GM12864 (cell line): ENCODE results near the gene PGAM4.
"Not testable (repeated sequence)": the region's sequence is repeated elsewhere in the genome, so short reads cannot be mapped to it uniquely, and the experiment has no call there.

Source experiments
- DNase-seq: peaks from one replicate; pipeline ENCODE4 v3.0.0-alpha.2; 2011; ENCODE audit warnings: low read depth
- H3K4me3 ChIP-seq: 2 replicates; pipeline ENCODE4 v1.5.1; 2011; ENCODE audit warnings: mild to moderate bottlenecking, low read depth, low read length, control low read depth
- TF ChIP-seq, protein P1 (sequence below): IDR thresholded peaks from 2 replicates; pipeline ENCODE4 v1.5.1; 2011; ENCODE audit warnings: low read depth, mild to moderate bottlenecking, moderate library complexity, low read length, control low read depth, inconsistent platforms; ENCODE audit errors: missing control alignments

The PGAM4 gene

DNA sequence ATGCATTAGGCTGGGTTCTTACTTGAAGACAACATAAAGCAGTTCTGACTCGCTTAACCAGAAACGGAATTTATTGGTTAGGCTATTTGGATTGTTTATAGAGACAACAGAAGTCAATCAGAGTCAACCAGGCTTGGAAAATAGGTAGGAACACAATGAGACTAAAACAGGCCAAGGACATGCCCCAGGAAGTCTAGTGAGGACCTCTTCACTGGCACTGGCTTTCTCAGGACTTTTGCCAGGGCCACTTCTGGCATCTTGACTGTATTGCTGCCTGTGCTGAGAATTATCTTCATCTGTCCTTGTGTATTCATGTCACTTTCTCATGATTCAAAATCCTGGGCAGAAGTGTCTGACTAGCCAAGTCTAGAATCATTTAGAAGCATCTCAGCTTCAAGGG lies 19.6 kb downstream of the PGAM4 start:
- no peak overlapping the region for H3K4me3 ChIP-seq
- TF ChIP-seq, protein P1, sequence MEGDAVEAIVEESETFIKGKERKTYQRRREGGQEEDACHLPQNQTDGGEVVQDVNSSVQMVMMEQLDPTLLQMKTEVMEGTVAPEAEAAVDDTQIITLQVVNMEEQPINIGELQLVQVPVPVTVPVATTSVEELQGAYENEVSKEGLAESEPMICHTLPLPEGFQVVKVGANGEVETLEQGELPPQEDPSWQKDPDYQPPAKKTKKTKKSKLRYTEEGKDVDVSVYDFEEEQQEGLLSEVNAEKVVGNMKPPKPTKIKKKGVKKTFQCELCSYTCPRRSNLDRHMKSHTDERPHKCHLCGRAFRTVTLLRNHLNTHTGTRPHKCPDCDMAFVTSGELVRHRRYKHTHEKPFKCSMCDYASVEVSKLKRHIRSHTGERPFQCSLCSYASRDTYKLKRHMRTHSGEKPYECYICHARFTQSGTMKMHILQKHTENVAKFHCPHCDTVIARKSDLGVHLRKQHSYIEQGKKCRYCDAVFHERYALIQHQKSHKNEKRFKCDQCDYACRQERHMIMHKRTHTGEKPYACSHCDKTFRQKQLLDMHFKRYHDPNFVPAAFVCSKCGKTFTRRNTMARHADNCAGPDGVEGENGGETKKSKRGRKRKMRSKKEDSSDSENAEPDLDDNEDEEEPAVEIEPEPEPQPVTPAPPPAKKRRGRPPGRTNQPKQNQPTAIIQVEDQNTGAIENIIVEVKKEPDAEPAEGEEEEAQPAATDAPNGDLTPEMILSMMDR, result no peak
- DNase-seq, result no peak

DNA sequence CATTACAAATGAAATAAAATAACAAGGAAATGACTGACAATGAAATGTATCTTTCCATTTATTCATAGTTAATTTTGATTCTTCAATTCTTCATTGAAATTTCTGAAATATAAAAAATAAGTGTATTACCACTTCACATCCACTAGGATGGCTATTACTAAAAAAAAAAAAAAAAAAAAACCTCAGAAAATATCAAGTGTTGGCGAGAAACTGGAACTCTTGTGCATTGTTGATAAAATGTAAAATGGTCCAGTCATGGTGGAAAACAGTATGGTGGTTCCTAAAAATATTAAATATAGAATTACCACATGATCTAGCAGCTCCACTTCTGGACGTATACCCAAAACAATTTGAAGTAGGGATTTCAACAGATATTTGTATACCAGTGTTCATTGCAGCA lies 22.9 kb downstream of the PGAM4 start:
- DNase-seq, result no peak
- no peak overlapping the region for H3K4me3 ChIP-seq
- TF ChIP-seq, protein P1, result no peak

DNA sequence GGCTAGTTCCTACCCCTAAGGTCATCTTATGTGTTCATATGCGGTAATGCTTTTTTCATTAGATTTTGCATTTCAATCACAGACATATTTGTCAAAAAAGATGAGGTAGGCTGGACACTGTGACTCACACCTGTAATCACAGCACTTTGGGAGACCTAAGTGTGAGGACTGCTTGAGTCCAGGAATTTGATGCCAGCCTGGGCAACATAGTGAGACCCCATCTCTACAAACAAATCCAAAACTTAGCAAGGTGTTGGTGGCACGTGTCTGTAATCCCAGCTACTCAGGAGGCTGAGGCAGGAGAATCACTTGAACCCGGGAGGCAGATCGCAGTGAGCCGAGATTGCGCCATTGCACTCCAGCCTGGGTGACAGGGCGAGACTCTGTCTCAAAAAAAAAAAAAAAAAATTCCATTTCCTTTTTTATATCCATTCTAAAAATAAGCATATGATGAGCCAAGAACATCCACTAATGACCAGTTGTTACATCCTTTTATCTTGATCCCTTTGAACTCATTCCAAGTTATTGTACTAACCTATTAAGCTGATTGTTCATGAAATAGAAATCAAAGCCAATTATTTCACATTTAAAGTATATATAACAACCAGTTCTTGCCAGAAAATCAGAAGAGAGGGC lies 23.4 kb downstream of the PGAM4 start:
- TF ChIP-seq, protein P1, result no peak
- no peak for DNase-seq
- H3K4me3 ChIP-seq, result no peak overlapping the region

DNA sequence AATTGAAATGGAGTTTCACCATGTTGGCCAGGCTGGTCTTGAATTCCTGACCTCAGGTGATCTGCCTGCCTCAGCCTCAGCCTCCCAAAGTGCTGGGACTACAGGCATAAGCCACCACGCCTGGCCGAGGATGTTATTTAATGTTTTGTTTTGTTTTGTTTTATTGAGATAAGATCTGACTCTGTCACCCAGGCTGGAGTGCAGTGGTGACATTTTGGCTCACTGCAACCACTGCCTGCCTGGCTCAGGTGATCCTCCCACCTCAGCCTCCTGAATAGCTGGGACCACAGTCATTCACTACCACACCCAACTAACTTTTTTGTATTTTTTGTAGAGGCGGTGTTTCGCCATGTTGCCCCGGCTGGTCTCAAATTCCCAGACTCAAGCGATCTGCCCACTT lies 24.4 kb downstream of the PGAM4 start:
- not testable (repeated sequence) for DNase-seq, H3K4me3 ChIP-seq

DNA sequence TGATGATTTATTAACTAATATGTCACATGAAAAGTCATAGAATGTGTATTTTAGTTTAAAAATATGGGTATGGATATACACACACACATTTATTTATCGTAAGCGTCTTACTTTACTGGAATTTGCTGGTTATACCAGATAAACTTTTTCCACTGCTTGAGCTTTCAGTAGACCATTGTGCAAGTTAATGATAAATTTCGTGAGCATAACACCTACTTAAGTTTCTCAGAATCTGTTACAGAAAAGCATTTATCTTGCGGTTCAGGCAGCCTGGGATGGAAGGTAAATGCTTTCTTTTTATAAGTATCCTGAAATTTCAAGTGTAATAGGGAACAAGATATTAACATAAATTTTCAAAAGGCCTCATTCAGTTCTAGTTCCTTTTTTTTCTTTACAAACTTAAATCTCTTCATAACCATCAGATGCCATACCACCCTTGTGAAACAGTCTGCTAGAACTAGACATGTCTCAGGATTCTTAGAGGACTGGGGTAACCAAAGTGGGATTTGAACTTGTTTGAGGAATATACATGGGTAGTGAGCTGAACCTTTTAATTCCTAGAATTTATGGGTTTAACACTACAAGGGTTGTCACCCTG lies 31.3 kb downstream of the PGAM4 start:
- no peak overlapping the region for H3K4me3 ChIP-seq
- no peak for DNase-seq
- TF ChIP-seq, protein P1, result no peak

DNA sequence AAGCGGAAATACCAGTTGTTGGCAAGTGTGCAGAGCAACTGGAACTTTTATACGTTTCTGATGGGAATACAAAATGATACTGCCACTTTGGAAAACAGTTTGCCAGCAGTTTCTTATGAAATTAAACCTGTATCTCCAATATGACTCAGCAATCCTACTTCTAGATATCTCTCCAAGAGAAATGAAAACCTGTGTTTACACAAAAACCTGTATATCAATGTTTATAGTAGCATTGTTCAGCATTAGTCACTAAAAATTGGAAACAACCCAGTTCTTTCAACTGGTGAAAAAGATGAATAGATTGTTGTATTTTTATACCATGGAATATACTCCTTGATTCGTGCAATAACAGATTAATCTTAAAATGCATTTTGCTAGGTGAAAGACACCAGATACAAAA lies 32.1 kb downstream of the PGAM4 start:
- H3K4me3 ChIP-seq, result no peak overlapping the region
- TF ChIP-seq, protein P1, result no peak
- DNase-seq, result no peak

DNA sequence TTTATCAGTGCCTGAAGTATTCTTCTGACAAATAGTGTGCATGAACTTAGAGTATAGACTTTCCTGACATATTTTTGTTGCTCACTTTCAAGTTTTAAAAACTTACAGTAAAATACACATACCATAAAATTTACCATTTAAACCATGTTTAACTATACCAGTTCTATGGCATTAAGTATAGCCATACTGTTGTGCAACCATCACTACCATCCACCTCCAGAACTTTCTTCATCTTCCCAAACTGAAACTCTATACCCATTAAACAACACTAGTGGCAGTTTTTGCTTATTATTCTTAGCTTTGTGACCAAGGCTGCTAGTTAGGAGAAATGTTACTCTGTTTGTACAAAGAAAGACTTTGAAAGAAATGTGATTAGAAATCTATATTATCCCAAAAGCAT lies 33.1 kb downstream of the PGAM4 start:
- no peak for DNase-seq

More for the DNA sequence above, 33.1 kb downstream of the PGAM4 start:
- TF ChIP-seq, protein P1, result no peak
- H3K4me3 ChIP-seq, result no peak overlapping the region
